Stimulated activated CD4-positive, alpha-beta T cell treated with anti-CD3 and anti-CD28 coated beads, Interleukin-12 subunit alpha, Interleukin-12 subunit beta, amount 100 ng/mL, for 48 hours (primary cell): ENCODE measurements around the gene CAV1.
"Not testable (repeated sequence)": the region's sequence is repeated elsewhere in the genome, so short reads cannot be mapped to it uniquely, and the experiment has no call there.

Experiments
- DNase-seq, 3 donors: peaks; one replicate each; pipeline ENCODE4 v3.0.0-alpha.2; 2020; ENCODE audit warnings: low read depth in 2 of 3, low spot score in 1 of 3

CAV1 gene

DNA sequence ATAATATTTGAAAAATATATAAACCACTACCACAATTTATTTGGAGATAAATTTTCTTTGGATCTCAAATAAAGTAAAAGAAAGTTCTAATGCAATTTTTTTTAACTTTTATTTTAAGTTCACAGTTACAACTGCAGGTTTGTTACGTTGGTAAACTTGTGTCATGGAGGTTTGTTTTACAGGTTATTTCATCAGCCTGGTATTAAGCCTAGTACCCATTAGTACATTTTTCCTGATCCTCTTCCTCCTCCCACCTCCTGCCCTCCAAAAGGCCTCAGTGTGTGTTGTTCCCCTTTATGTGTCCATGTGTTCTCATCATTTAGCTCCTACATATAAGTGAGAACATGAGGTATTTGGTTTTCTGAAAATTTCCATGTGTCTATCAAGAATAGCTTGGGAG is 54.5 kb downstream of the CAV1 start:
- DNase-seq: no peak

DNA sequence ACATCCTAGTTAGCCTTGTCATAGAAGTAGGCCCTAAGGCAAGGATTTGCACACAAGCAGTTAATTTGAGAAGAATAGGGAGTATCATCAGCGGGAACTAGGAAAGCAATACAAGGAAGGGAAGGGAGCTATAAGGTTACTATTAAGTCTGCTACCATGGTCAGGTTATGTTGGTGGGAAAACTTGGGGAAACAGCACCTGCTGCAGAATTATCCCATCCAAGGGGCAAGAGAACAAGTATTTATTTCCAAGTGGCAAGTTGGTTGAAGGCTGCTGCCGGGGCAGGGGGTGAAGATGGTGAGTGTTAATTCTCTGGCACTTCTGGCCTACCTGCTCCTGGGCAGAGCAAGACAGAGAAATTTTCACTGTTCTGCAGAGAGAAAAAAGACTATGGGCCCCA is 55.0 kb downstream of the CAV1 start:
- no peak for DNase-seq

DNA sequence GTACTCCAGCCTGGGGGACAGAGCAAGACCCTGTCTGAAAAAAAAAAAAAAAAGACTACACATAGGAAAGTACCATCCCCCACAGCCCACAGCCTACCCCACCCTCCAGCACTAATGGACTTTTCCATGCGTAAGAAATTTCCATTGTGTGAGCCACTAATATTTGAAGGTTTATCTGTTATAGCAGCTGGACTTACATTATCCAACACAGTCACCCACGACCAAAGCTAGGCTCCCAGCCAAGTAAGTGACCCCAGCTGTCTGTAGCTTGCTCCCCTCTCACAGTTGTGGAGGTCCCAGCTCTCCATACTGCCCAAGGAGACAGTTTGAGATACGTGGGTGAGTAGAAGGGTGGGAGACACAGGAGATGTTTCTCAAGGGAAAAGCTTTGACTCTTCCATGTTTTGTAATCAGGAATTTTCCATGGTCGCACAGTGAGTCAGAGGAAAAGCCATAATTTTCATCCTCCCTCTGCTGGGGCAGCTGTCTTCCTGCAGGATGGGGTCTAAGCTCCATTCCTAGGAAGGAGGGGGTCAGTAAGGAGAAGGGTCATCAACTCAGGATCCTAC is 57.4 kb downstream of the CAV1 start:
- DNase-seq: no peak

DNA sequence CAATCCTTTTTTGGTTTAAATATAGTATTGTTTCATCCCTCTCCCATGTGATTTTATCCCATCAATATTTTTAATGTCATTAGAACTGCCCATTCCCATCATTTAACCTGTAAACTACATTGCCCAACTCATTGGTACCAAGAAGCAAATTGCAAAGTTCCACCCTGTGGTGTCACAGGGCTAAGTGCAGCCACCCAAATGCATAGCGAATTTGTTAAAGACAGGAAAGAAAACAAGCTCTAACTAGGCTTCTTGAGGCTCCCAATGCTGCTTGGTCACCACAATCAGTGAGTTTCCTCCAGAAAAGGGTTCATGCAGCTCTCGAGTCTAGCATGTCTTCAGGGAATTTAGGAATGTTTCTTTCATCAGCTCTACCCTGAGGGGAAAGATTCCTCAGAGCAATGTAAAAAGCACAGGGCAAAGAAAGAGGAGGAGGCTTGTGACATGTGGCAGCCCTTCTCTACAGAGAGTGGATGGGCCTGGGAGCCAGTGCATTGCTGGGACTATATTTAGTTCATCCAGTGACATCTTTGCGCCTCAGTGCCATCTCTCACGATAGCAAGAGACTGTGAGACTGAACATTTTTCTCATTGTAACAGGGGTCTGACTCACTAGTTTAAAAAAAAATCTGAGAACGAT is 58.1 kb downstream of the CAV1 start:
- no peak for DNase-seq

DNA sequence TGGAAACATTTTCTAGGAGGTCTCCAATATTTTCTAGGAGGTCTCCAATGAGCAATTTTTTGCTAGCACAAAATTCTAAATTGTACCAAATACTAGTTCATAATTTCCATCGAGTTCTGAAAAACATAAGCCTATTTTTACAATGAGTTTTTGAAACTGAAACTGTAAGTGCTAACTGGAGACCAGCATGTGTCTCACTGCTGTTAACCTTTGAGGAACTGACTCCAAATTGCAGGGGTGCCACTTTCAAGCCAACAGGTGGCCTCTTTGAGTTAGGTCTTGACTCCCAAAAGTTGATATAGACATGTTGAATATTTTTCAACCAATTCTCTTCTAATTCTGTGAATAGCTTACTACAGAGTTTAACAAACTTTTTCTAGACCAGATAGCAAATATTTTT is 58.8 kb downstream of the CAV1 start:
- no peak for DNase-seq

DNA sequence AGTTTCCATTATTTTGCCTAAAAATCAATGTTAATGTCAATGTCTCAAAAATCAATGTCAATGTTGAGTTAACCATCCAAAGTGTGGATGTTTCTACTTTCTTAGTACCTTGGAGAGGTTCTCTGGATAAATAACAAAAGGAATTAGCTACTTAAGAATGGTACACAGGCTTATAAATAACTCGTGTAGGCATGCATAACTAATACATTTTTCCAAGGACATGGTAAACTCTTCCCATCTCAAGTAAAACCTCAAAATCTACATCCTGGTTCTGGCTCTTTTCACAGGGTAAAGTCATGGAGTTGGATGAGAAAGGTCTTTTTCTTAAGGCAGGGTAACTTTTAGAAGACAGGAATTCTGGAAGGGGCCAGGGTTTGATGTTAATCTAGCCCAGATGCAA is 59.9 kb downstream of the CAV1 start:
- DNase-seq: no peak

DNA sequence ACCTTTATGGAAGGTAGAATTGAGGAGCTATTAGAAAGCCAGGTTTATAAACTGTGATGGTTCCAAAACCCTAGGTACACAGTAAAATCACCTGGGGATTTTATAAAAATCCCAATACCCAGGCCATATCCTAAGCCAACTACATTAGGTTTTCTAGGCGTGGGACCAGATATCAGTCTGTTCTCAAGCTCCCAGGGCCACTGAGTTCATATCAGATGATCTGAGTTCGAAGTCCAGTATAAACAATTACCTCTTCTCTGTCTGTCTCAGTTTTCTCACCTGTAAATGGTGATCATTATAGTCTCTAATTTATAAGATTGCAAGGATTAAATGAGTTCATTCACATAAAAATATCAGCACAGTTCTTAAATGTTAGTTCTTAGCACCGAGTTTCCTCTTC is 60.6 kb downstream of the CAV1 start:
- DNase-seq: no peak

DNA sequence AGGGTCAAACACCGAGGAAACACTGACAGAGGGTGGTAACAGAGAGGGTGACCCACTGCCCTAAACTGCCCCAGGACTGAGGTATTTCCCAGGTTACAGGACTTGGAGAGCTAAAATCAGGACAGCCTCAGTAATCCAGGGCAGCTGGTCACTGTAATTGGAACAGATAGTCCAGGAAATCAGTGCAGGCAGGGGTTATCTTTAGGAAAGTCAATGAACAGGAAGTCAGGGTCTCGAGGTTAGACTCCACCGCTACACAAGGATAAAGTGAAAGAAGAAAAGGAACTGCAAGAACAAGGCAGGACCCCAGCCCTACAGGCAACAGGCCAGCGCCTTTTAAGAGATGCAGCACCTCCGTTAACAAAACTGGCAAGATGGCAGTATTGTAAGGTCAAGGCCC is 61.1 kb downstream of the CAV1 start:
- no peak for DNase-seq

DNA sequence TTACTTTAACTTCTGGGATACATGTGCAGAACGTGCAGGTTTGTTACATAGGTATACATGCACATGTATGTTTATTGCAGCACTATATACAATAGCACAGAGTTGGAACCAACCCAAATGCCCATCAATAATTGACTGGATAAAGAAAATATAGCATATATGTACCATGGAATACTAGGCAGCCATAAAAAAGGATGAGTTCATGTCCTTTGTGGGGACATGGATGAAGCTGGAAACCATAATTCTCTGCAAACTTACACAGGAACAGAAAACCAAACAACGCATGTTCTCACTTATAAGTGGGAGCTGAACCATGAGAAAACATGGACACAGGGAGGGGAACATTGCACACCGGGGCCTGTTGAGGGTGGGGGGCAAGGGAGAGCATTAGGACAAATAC is 62.4 kb downstream of the CAV1 start:
- not testable (repeated sequence) for DNase-seq

DNA sequence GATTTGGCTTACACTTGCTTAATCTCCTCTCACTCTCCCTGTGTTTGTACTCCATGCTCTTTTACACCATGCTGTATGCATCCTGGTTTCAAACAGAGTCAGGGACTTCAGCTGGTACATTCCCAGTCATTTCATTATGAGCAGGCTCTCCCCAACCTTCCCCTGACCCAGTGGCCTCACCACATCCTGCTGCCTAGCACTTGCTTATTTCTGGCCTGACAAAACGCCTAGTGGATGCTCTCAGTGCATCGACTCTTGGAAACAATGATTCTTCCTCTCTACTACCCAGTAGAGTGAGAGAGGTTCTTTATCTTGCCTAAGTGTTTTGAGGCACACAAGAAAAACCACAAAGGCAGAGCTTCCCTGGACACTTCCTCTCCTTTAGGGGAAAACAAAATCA is 63.4 kb downstream of the CAV1 start:
- peak in 1 of 3 donors; percentile 29 for DNase-seq

DNA sequence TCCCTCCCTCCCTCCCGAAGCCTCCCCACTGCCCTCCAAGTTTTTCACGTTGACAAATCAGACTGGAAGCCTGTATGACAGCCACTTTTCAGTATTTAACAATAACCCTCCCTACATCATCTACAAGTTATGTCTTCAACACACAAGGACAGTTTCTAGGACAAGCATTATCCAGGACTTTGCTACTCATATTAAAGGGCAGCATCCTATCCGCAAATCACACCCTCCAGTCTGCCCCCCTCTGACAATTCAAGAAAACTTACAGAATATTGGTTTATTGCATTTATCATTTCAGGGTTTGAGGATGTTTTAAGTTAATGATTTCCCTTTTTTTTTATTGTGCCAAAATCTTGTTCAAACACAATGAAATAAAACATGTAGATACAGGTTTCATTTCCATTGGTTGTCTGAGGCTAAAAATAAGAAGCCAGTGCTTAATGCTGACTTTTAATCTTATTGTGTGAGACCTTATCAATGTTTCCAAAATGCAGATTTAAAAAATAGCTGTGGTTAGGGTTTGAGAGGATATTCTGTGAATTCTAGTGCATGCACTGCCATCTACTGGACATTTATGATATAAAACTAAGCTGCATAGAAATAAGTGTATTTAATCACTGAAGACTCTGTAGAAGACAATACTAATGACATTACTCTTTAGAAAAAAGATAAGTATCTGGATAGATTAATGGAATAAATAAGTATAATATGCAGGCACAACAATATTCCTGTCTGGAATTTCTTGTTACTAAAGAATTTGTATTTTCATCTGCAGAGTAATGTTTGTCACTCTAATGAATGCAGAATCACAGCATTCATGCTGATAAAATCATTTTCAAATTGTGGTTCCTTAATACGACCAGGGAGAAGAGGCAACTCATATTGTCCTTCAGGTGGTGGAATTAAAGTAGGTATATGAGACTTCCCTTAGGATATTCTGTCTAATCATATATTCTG is 64.1 kb downstream of the CAV1 start:
- no peak for DNase-seq

DNA sequence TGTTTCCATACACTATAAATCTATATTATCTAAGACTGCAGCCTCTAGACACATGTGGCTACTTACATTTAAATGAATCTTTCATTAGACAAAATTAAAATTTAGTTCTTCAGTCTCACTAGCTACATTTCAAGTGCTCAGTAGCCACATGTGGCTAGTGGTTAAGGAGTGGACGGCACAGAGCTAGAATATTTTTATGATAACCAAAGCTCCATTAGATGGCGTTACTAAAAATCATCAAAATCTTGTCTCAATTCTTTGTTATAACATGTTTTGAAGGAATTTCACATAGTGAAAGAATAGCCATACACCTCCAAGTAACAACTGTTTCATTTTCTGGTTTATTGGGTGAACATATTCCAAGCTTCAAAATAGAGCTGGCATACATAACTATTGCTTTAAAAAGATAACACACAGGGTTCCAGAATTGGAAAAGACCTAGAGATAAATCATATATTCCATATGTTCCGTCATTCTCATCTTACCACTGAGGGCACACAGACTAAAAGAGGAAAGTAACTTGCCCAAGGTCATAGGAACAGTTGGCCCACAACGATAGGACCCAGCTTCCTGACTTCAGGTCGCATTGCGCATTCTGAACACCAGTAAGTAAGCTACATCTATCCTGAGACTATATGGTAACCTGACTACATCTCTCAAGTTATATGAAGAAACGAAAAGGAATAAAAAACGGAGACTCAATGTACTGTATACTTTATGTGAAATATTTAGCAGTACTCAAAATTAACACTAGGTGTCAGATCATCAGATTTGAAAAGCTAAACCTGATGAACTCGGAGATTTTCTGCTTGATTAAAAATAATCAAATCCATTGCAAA is 66.6 kb downstream of the CAV1 start:
- DNase-seq: no peak

DNA sequence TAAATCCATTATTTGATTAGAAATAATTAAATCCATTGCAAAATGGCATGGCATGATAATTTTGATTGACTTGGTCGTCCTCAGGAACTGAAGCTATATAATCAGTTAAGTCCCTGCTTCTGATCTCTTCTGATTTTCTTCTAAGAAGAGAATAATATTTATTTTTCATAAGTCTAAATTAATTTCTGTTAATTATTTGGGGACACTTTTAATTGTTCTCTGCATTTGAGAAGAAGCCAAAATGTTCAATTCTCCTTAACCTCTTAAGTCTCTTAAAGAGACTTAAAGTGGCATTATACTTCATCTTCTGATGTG is 67.2 kb downstream of the CAV1 start:
- DNase-seq: no peak

DNA sequence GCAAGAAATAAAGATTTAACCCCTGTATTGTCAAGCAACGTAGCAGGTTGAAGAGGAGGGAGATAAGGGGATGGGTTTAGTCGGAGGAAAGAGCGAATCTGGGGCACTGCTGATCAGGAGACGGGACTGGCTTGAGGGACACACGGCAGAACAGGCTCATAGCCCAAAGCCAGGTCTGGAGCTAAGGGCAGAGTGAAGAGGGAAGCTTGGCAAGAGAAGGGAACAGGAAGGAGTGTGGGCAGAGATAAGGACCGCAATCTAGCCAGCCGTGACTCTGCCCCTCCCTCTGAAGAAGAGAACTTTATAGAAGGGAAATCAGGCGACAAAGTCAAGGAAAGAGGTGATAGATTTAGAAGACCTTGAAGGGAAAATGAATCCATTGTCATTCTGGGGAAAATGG is 67.6 kb downstream of the CAV1 start:
- DNase-seq: no peak

DNA sequence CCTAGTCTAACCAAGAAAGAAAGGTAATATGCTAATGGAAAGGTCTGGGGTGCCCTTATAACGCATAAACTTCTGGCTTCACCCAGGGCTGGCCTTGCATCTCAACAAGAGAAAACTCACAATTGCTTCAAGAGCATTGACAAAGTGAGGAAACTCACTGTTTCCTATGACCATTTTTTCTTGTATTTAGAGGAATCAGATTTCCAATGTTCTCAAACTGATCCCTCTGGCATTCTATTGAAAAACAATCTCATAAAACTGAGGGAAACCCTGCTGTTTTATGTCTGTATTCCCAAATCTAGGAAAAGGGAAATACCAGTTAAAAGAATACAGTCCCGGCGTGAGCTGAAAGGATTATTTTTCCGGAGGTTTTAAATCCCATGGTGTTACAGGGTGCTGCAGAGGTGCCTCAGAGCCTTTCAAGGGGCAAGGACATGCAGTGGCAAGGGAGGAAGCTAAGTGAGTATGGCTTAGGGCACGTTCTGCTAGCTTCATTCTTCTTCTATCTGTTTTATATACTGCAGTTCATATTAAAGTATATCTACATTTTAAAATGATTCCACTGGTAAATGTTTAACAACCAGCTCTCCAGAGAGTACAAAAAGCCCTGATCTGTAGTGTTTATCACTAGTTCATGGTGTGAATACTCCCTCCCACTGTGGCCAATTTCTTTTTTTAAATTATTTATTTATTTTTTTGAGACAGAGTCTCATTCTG is 68.7 kb downstream of the CAV1 start:
- no peak for DNase-seq

DNA sequence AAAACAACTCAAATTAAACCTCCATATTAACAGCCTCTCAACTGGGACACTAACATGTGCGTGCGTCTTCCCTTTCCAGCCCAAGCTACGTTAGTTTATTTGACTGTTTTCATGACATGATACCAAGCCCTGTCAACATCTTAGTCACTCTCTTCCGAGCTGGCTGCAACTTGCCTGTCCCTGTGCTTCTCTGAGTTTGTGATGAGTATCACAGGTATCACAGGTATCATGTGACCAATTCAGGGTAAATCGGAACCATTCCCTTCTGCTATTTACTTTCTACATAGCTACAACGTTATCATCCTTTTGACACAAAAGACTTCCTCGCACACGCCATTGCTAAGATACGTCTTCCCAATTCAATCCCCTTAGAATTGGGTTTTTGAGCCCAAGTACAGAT is 70.2 kb downstream of the CAV1 start:
- no peak for DNase-seq

DNA sequence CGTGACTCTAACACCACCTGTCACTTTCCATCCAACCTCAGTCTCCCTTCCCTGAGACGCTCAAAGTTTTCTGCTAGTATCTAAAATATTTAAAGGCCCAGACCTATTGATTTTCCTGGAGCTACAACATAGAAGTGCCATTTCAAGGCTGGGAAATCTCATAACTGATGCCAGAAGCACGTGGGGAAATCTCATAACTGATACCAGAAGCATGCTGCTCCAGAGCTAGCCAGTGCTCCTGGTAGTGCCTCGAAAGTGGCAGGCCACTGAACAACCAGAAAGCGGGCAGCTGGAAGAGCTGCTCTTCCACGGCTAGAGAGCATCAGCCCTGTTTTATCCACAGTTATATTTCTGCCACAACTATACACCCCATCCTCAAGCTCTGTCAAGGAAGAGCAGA is 72.5 kb downstream of the CAV1 start:
- DNase-seq: no peak

DNA sequence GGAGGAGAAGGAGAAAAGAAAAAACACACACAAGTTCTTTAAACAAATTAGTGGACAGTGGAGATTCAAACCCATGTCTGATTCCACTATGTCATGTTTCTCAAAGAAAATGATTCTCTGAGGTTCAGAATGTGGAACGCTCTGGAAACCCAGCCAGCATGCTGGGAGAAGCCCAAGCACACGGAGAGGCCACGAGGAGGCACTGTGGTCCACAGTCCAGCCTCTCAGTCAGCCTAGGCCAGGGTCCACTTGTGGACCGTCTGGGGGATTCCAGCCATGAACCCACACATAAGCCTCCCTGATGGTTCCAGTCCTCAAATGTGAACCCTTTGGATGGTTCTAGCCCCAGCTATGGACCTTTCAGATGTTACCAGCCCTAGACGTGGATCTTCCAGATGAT is 73.4 kb downstream of the CAV1 start:
- no peak for DNase-seq

DNA sequence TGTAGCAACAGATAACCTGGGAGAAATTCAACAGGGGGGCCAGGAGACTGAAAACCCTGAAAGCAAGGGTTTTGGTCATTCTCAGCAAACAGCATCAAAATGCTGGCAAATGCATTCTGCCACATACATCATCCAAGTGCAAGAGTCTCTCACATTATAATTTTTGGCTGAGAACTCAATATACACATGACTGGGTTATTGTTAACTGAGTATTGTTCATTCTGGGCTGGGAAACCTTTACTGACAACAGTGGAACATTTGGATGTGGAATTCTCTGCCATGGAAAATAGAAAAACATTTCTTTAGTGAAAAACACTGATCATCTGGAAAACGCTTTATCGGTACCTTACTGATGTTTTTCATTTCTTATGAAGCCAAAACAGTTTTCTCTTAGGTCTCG is 74.0 kb downstream of the CAV1 start:
- no peak for DNase-seq

DNA sequence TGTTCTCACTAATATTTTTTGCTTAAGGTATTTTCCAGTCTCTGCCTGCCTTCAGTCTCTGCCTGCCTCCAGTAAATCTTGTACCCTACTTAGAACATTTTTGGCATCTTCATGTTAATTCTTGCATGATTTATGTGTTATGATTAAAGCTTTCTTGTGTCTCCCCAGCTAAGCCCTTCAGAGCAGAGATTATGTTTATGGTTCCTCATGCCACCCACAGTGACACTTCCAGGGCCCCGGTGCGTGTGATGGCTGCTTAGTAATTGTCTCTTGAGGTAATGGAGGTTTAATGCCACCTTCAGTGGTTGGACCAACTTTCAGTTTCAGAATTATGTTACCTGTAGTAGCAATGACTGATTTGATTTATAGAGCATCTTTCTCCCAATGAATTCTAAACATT is 76.6 kb downstream of the CAV1 start:
- peak in 1 of 3 donors; percentile 14 for DNase-seq

DNA sequence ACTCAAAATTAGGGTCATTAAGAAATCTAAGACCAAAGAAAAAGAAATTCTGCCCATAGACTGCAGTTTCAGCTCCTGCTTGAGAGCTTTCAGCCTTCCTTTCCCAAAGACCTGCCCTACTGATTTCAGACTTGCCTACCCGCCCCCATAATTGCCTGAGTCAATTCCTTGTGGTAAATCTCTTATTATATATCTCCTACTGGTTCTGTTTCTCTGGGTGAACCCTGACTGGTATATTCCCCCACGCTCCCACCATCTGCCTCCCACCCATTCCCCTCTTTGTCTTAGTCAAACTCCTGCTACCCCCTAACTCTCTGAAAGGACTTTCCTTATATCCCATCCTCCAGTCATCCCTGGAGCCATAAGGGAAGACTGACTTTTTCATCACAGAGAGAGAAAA is 82.5 kb downstream of the CAV1 start:
- no peak for DNase-seq
